Urothelium cell line (cell line): Measurements from ENCODE around the gene WRNIP1.
A peak's percentile ranks its signal among the peaks of the same experiment; 100 is the strongest.
"Not testable (repeated sequence)": the region's sequence is repeated elsewhere in the genome, so short reads cannot be mapped to it uniquely, and the experiment has no call there.

Experiments
- DNase-seq: peaks from one replicate; pipeline ENCODE4 v3.0.0; 2011; ENCODE audit warnings: low spot score, mixed read lengths
- FAIRE-seq: peaks from 2 replicates; lab custom pipeline; 2011; peaks lifted over from hg19 to GRCh38; lab: Jason Lieb, UNC

The WRNIP1 gene

DNA sequence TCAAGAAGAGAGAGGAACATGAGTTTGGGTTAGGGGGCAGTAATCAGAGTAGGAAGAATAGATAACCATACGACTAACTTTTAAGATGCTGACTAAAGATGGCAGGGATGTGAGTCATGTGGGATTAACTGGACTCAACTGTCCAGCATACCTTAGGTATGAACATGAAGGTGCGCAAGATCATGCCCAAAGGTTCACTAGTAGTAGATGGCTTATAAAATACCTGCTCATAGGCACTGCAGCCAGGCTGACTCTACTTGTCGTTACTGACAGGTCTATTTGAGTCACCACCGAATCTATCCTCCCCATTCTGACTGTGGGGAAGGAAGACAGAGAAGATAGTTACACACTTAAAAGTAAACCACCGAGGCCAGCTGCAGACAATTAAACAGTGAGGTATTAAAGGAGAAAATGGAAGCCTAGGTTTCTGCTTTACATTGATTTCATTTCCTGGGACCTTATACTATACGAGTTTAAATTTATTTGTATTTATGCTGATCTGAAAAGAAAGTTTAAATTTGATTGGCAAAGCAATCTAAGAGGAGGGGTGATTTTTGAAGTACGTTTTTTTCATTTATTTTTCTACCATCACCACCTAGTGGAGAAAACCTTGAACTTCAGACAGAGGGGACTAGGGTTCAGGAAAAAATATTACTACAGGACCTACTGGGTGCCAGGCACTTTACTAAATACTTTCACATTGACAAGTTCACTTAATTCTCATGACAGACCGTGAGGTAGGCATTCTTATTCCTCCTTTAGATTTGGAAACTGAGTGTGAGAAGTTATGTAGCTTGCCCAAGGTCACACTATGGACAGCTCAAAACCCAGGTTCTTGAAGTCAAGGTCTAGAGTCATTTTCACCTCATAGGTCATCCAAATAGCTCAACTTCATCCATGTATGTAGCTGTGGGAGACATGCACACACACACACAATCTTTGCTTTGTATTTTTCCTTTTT is 4.0 kb upstream of the WRNIP1 start:
- FAIRE-seq (no peak), DNase-seq (no peak)

DNA sequence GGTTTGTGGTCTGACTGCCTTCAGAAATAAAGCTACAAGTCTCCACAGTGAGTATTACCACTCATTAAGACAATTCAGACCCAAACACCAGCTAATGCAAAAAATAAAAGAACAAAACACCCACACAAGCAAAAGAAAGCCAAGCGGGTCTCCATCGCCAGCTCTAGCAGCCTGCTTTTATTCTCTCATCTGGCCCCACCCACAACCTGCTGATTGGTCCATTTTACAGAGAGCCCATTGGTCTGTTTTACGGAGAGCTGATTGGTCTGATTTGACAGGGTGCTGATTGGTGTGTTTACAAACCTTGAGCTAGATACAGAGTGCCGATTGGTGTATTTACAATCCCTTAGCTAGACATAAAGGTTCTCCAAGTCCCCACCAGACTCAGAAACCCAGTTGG is 2.3 kb upstream of the WRNIP1 start:
- not testable (repeated sequence) for DNase-seq, FAIRE-seq

DNA sequence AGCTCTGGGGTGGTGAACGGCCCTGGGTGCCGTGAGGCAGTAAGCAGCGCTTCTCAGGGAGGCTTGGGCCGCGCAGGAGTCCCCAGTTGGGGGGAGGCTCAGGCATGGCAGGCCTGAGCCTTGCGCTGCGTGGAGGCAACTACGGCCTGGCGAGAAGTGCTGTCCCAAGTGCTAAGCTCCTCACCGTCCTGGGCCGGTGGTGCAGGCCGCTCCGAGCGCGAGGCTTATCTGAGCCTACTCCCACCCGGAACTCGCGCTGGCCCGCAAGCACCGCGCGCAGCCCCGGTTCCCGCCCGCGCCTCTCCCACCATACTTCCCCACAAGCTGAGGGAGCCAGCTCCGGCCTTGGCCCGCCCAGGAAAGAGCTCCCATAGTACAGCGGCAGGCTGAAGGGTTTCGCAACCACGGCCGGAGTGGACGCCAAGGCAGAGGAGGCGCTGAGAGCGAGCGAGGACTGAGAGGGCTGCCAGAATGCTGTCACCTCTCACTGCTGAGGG is 1.8 kb upstream of the WRNIP1 start:
- no peak for FAIRE-seq

DNA sequence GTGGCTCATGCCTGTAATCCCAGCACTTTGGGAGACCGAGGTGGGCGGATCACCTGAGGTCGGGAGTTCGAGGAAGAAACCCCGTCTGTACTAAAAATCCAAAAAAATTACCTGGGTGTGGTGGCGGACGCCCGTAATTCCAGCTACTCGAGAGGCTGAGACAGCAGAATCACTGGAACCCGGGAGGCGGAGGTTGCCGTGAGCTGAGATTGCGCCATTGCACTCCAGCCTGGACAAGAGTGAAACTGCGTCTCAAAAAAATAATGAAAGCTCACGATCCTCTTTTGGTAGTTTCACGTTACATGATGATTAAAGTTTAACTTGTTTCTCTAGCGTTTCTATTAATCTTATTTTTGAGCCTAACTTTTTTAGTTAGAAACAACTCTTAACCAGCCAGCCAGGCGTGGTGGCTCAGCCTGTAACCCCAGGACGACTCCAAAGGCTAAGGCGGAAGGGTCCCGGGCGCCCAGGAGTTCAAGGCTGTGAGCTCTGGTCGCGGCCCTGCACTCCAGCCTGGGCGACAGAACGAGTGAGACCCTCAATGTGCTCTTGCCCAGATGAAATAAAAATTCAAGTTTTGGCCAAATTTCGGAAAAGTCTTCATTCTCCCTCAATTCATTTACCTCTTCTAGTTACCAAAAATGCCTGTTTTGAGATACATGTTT is 1.2 kb upstream of the WRNIP1 start:
- FAIRE-seq = no peak
- DNase-seq = no peak

More for the DNA sequence above, 1.8 kb upstream of the WRNIP1 start:
- no peak for DNase-seq

DNA sequence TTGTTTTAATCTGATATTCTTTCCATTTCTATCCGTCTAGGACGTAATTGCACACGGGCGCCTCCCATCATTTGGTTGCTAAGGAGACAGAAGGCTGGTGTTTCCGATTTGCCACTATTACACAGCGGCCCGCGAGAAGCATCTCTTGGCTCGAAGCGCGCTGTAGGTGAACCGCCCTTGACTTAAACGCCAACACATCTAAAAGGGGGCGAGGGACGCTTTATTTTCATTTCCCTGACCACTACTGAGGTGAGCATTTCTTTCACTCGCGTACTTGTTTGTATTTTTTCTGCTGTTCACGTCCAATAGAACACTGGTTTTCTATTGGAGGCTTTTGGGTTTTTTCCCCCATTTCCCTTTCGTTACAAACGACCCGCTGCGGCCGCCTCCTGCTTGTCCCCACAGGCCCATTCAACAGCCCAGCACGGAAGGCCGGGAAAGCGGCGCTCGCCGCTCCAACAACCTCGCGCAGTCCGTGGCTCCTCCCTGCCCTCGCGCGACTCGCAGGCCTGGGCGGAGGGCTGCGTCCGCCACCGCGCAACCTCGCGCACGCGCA is 505 bp upstream of the WRNIP1 start:
- FAIRE-seq (no peak), DNase-seq (peak; percentile 50)

DNA sequence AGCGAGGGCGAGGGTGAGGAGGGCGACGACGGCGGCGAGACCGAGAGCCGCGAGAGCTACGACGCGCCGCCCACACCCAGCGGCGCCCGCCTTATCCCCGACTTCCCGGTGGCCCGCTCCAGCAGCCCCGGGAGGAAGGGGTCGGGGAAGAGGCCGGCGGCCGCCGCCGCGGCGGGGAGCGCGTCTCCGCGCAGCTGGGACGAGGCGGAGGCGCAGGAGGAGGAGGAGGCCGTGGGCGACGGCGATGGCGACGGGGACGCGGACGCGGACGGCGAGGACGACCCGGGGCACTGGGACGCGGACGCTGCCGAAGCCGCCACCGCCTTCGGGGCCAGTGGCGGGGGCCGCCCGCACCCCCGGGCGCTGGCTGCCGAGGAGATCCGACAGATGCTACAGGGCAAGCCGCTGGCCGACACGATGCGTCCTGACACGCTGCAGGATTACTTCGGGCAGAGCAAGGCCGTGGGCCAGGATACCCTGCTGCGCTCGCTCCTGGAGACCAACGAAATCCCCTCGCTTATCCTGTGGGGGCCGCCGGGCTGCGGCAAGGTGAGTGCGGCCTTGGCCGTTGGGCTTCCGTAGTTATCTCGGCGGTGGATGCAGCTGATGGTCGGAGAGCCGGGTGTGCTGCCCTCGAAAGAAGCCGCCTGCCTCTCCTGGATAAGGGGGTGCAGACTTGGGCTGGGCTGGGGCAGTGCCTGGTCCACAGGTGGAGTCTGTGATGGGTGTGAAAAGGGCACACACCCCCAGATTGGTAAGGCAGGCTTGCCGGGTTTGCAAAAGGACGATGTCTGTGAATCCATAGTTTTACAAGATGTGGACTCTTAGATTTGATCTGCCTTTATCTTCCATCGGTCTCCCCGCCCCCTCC is 938 bp downstream of the WRNIP1 start:
- no peak for FAIRE-seq

DNA sequence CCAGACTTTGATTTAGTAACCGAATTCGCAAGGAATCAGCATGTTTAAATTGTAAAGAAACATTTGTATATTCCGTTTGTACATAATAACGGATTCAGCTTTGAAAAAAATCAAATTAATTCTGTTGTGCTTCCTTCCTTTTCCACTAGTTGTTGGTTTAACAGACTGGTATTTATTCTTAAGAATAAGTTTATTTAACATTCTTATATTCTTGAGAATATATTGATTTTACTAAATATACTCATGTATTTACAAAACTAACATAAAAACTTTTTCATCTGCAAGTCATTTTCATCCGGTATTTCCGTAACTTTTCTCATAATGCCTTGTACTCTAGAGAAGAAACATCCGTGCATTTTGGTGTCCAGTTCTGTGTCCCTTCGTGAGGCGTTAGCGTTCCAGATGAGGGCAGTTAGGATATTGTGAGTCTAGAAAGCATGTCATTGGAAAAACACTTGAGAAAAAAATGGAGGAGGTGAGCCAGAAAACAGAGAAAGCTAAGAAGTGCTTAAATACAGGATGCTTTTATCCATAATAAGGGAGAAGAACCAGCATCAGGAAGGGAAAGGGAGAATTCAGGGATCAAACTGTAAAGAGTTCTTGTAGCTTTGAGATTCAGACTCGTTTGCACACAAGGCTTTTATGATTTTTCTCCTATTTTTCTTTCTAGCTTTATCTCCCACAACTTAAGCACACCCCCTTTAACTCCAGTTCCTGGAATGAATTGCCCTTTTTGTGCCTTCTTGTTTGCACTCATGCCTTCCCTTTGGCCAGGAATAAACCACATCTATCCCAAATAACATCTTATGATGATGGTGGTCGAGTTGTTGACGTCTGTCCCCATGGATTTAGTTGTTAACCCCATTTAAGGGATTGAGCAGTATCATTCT is 1.8 kb downstream of the WRNIP1 start:
- DNase-seq = no peak
- no peak for FAIRE-seq

More for the DNA sequence above, 938 bp downstream of the WRNIP1 start:
- DNase-seq = peak; percentile 58

DNA sequence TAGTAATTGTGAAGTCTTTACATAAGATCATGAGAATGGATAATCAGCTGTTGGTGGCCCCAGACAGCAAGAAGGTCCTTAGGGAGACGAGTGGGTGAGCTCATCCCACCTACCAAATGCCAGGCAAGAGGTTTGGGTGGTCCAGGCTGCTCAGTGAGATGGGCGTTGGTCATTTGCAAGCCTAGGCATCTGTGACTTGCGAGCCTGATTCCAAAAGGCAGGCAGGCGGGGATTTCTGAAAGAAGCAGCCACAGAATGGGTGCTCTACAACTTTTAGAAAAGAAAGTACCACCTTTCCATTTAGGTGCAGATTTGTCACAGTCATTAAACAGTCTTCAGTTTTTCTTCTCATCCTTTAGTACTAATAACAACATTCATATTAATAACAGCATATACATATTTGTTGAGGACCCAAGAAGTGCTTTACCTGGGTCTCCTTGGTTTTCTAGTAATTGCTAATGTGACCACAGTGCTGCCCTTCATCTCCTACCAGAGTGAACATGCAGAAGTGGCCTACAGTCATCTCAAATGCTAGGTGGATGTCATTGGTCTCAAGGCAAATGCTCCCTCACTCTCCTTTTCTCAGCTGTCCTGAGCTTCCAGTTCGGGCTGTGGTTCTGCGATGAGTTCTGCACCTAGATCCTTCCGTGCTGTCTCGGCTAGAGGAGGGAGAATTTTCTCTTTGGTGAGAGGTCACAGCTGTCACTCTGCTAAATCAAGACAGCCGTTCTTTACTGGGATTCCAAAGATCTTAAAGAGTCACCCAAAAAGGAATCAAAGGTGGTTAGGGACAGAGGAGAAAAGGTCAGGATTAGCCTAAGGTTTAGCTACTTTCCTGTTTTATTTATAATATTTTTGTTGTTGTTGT is 2.7 kb downstream of the WRNIP1 start:
- FAIRE-seq (no peak), DNase-seq (no peak)

DNA sequence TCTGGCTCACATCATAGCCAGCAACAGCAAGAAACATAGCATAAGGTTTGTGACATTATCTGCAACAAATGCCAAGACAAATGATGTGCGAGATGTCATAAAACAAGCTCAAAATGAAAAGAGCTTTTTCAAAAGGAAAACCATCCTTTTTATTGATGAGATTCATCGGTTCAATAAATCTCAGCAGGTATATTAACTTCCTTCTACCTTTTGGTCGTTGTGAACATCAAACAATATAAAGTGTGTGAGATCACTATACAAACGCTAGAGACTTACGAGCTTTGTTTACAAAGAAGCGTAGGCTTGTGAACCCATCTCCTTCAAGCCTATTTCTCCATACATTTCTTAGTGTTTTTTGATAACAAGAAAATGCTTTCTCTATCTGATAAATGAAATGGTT is 3.5 kb downstream of the WRNIP1 start:
- DNase-seq = no peak
- FAIRE-seq = no peak

DNA sequence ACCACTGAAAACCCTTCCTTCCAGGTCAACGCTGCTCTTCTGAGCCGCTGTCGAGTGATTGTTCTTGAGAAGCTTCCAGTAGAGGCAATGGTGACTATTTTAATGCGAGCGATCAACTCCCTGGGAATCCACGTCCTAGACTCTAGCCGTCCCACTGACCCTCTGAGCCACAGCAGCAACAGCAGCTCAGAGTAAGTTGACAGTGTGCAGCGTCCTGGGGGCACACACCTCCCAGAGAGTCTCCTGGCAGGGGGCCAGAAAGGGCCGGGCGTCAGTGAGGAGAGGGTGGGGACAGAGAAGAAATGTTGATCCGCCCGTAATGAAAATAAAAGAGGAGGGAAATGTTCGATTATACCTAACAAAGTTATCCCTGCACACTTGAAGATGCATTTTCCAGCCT is 5.0 kb downstream of the WRNIP1 start:
- DNase-seq = no peak
- no peak for FAIRE-seq

DNA sequence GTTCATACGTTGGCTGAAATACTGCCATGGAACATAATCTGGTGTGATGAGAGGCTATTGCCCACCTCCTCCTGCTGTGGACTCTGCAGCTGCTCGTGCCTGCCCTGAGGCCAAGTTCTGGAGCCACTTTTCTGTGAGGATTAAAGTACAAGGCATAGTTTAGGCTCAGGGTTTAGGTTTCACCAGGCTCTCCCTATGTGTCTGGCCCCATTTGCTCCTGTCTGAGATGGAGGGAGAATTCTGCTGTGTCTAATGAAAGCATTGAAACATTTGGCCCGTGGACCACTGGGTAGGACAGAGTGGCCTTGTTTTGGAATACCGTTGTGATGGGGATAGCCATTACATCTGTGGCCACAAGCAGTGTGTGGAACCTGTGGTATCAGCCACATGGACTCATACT is 5.9 kb downstream of the WRNIP1 start:
- no peak for DNase-seq

DNA sequence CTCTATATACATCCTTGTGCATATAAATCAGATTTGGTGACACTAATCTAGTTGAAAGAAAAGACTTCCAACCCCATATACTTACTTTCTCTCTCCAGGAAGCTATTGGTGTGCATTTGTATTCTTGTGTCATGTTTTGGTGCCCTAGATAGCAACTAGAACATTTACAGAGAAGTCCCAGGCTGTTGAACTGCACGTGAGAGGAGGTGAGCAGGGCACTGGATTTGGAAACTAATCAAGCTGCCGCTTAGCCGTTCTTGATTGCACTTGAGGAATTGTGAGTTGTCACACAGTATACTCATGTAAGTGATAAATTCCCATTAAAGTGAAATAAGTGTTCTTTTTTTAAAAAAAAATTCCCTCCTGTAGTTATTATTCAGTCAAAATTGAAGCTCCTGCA is 7.6 kb downstream of the WRNIP1 start:
- DNase-seq = no peak
- FAIRE-seq = no peak

More for the DNA sequence above, 5.9 kb downstream of the WRNIP1 start:
- FAIRE-seq = no peak

DNA sequence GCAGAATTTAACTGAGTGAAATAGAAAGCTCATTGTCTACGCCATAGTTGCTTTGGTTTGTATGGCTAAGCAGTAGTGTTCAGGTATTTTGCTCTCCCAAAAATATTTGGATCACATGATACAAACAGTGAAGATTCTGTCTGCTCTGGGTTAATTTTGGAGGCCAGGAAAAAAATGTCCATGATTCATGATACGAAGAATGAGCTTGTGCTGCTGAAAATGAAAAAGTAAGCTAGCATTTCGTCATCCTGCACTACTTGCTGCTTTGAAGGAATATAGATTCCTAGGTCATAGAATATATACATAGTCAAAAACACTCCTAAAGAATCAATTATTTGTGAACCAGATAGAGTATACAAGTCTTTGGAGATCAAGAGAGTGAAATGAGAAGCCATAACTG is 8.3 kb downstream of the WRNIP1 start:
- DNase-seq (no peak), FAIRE-seq (no peak)

DNA sequence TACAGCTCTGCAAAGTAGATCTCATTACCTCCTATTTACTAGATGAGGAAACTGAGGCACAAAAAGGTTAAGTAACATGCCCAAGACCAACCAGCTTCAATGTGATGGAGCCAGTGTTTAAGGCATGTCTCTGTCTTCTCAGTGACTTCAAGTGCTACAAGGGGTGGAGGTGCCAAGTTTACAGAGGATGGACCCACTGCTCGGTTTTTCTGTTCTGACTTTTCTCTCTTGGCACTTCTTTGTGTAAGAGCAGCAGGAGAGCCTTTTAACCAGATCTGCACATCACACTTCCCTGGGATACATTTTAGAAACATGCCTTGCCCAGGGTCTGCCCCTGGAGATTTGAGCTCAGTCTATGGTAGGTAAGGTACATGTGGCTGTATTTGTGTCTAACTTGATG is 9.8 kb downstream of the WRNIP1 start:
- DNase-seq (no peak), FAIRE-seq (no peak)

DNA sequence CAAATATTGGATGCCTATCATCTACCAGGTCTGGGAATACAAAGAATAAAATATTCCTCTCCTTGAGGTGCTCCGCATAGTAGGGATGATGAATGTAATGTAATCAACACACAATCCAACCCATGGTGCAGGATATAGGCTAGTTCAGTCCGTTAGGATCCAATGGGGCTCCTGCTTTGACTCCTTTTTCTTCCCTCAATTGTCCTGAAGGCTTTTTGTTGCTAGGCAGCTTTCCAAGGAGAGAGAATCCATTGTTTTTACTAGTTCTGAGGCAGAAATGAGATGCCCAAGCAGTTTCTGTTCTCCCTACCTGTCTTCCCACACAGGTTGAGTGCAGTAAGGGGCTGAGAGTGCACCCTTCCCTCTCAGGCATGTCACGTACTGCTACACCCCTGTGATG is 12.1 kb downstream of the WRNIP1 start:
- no peak for DNase-seq
- no peak for FAIRE-seq

DNA sequence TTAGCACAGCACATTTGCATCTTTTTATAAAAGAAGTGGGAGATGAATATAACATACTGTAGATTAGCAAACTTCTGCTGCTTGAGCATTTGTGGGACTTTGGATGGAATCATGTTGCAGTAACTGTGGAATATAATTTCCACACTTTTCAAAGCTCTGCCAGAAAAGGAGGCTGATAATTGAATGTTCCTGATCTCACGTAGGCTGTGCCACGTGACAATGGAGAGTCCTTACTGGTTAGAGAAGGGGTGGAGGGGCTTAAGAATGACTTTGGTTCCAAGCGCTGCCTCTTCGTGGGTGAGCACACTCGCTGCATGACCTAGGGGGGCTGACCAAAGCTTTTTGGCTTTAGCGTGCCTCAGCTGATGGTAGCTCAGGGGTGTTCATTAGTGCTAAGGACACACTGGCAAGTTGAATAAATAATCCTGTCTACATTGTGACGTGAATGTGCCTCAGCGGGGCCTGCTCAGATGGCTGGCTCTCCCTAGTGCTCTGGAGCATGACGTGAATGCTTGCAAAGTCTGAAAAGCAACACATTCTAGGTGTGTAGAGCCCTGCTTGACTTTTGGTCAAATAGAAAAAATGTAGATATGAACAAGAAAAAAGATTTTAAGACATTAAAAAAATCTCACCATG is 15.0 kb downstream of the WRNIP1 start:
- no peak for DNase-seq
- FAIRE-seq = no peak

DNA sequence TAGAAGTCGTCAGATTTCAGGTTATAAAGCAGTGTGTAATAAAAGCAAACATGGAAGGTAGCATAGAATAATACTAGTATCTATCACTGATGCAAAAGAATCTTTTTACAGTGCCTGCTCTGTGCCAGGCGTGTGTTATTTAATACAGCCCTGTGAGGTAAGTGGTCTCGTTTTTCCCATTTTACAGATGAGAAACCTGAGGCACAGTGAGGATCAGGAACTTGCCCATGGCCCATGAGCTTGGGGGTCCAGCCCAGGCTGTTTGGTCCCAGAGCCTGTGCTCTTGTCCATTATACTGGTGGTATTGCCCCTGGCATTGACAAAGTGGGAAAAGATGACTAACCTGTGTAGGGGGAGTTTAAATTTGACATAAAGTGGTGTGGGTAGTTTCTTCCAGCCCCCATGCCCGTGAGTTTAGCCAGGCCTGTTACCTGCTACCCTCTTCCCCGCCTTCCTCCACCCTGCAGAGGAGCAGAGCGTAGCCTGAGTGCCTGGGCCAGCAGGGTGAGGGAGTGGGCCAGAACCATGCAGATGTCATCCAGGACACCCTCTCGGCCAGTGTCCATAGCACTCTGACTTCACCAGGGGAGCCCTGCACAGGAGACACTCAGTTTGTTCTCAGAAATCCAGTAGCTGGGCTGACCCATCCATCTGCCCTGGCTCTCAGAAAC is 16.6 kb downstream of the WRNIP1 start:
- no peak for FAIRE-seq

DNA sequence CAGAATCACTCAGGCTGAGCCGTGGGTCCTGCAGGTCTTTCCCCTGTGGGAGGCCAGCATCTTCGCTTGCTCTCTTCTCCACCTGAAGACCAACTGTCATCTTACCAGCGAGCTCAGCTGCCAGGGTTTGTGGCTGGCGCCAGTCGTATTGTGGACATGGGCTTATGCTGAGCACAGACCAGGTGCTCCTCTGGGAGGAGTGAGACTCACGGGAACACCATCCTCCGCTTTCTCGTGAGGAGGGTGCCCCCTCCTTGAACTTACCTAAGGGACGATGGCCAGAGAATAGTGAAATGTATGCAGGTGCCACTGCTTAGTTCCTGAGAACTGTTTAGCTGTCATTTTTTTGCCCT is 17.1 kb downstream of the WRNIP1 start:
- no peak for FAIRE-seq

More for the DNA sequence above, 16.6 kb downstream of the WRNIP1 start:
- DNase-seq = no peak

More for the DNA sequence above, 17.1 kb downstream of the WRNIP1 start:
- DNase-seq = no peak
